ENCODE measurements around the gene HSPG2.

- no peak for TF ChIP-seq TAF1 (IDR thresholded peaks at IDR 0.05; ENCODE audit: low read depth, low read length)
- no peak for TF ChIP-seq SP4 (IDR thresholded peaks at IDR 0.05; ENCODE audit: low read length)
- TF ChIP-seq POLR2AphosphoS5 (IDR thresholded peaks at IDR 0.05; ENCODE audit: low read depth, low read length): no peak
- TF ChIP-seq SP1 (IDR thresholded peaks at IDR 0.05; ENCODE audit: low read depth, low read length): no peak
- TF ChIP-seq KDM4A (IDR thresholded peaks at IDR 0.05; ENCODE audit: low read depth, low read length, severe bottlenecking): no peak
- TF ChIP-seq ZNF274 (IDR thresholded peaks at IDR 0.05; ENCODE audit: borderline replicate concordance, extremely low read depth, low read length): no peak
- no peak for TF ChIP-seq CBX5 (IDR thresholded peaks at IDR 0.05; ENCODE audit: low read depth, low read length)
- no peak for TF ChIP-seq EZH2 (IDR thresholded peaks at IDR 0.05; ENCODE audit: low read depth, low read length, severe bottlenecking)
- TF ChIP-seq HDAC2 (IDR thresholded peaks at IDR 0.05; ENCODE audit: borderline replicate concordance in 1 of 2, low read depth in 2 of 2, low read length in 2 of 2): no peak
Measured at GRCh38 chr1:21924503-21925005, 12.6 kb downstream of the HSPG2 start.
